Activated CD4-positive, alpha-beta T cell treated with anti-CD3 and anti-CD28 coated beads, Interleukin-2, amount 10 ng/mL, durations not matched to agents 24 days and 14 days (primary cell): Measurements from ENCODE around the gene TMEM259. TPM values are rescaled to one million over a fixed set of nuclear protein-coding genes. Genes with fewer than 3 reads are reported as not detected.
A peak's percentile ranks its signal among the peaks of the same experiment; 100 is the strongest.

Source experiments
- DNase-seq: peaks from one replicate; pipeline ENCODE4 v3.0.0; 2022
- H3K27ac Mint-ChIP-seq: one replicate; pipeline ENCODE4 v1.8.0; 2022; ENCODE audit warnings: mild to moderate bottlenecking, mixed read lengths
- H3K27me3 Mint-ChIP-seq: one replicate; pipeline ENCODE4 v1.8.0; 2022; ENCODE audit warnings: mixed read lengths
- H3K36me3 Mint-ChIP-seq: one replicate; pipeline ENCODE4 v1.8.0; 2022; ENCODE audit warnings: low read depth, mild to moderate bottlenecking, mixed read lengths
- H3K4me1 Mint-ChIP-seq: one replicate; pipeline ENCODE4 v1.8.0; 2021; ENCODE audit warnings: mixed read lengths
- H3K4me3 Mint-ChIP-seq: one replicate; pipeline ENCODE4 v1.8.0; 2022; ENCODE audit warnings: mild to moderate bottlenecking, moderate library complexity, mixed read lengths
- H3K9me3 Mint-ChIP-seq: one replicate; pipeline ENCODE4 v1.8.0; 2021; ENCODE audit warnings: mixed read lengths
- intact Hi-C: fragments of 100-400 bp; cut with micrococcal nuclease; formaldehyde crosslinking; loops from one replicate; pipeline ENCODE4 v1.15.1; 2023
- total RNA-seq: library from RNA; stranded (reverse); gene quantifications from 2 replicates; pipeline ENCODE4 v1.2.3, GENCODE V29; 2022

The TMEM259 gene
- total RNA-seq, 1 donor from 2014 or later: 156 TPM

- Mint-ChIP-seq H3K27ac (no peak overlapping the region), H3K4me3 (no peak overlapping the region), H3K36me3 (peaks cover 28% of the 10 kb centered on the region), H3K4me1 (peaks cover 2% of the 10 kb centered on the region), H3K27me3 (peaks cover 1% of the 10 kb centered on the region), H3K9me3 (no peaks in the 10 kb centered on the region)
- peak; percentile 82 for DNase-seq
- intact Hi-C loops: no loop called here
Measured at GRCh38 chr19:991174-991931, 29.6 kb downstream of the TMEM259 start.

- Mint-ChIP-seq H3K4me3 (no peak overlapping the region), H3K27ac (no peak overlapping the region), H3K4me1 (no peaks in the 10 kb centered on the region), H3K36me3 (peaks cover 26% of the 10 kb centered on the region), H3K9me3 (no peaks in the 10 kb centered on the region), H3K27me3 (no peaks in the 10 kb centered on the region)
- intact Hi-C loops: no loop called here
- DNase-seq: no peak
Measured at GRCh38 chr19:990746-991145, 30.2 kb downstream of the TMEM259 start.

- Mint-ChIP-seq H3K4me1 (peaks cover 4% of the 10 kb centered on the region), H3K27ac (no peak overlapping the region)
Measured at GRCh38 chr19:990119-990571, 30.8 kb downstream of the TMEM259 start.

GRCh38 chr19:989381-990081 is 31.4 kb downstream of the TMEM259 start:
- H3K9me3 Mint-ChIP-seq: no peaks in the 10 kb centered on the region
- peaks cover 29% of the 10 kb centered on the region for H3K36me3 Mint-ChIP-seq
- no peak overlapping the region for H3K4me3 Mint-ChIP-seq
- peaks cover 9% of the 10 kb centered on the region for H3K4me1 Mint-ChIP-seq
- DNase-seq: no peak
- intact Hi-C loops: no loop called here
- no peaks in the 10 kb centered on the region for H3K27me3 Mint-ChIP-seq
- no peak overlapping the region for H3K27ac Mint-ChIP-seq

More at GRCh38 chr19:990119-990571, 30.8 kb downstream of the TMEM259 start:
- H3K27me3 Mint-ChIP-seq: no peaks in the 10 kb centered on the region
- H3K36me3 Mint-ChIP-seq: peaks cover 26% of the 10 kb centered on the region
- H3K4me3 Mint-ChIP-seq: no peak overlapping the region
- intact Hi-C loops: no loop called here
- no peaks in the 10 kb centered on the region for H3K9me3 Mint-ChIP-seq
- no peak for DNase-seq

GRCh38 chr19:988510-988909 is 32.4 kb downstream of the TMEM259 start:
- Mint-ChIP-seq H3K27me3 (no peaks in the 10 kb centered on the region), H3K36me3 (peaks cover 29% of the 10 kb centered on the region), H3K27ac (no peak overlapping the region), H3K9me3 (no peaks in the 10 kb centered on the region), H3K4me1 (peaks cover 10% of the 10 kb centered on the region), H3K4me3 (no peak overlapping the region)
- DNase-seq: no peak
- intact Hi-C loops: no loop called here

GRCh38 chr19:988081-988480 is 32.8 kb downstream of the TMEM259 start:
- no peak for DNase-seq
- H3K27ac Mint-ChIP-seq: no peak overlapping the region
- no peaks in the 10 kb centered on the region for H3K9me3 Mint-ChIP-seq
- H3K27me3 Mint-ChIP-seq: no peaks in the 10 kb centered on the region
- H3K36me3 Mint-ChIP-seq: peaks cover 26% of the 10 kb centered on the region
- peaks cover 10% of the 10 kb centered on the region for H3K4me1 Mint-ChIP-seq
- H3K4me3 Mint-ChIP-seq: no peak overlapping the region
- intact Hi-C loops: no loop called here

GRCh38 chr19:986083-986482 is 34.8 kb downstream of the TMEM259 start:
- H3K9me3 Mint-ChIP-seq: no peaks in the 10 kb centered on the region
- intact Hi-C loops: no loop called here
- H3K27ac Mint-ChIP-seq: no peak overlapping the region

GRCh38 chr19:984165-984967 is 36.6 kb downstream of the TMEM259 start, which contains the start of gene WDR18:
WDR18 (plus strand) TSS chr19:984345; CDS start chr19:984354, 9 bp downstream.
- intact Hi-C loops: loop anchor here (1.0 kb wide), 1 partner anchor 59 kb away; no protein-coding TSS in a partner anchor

More at GRCh38 chr19:986083-986482, 34.8 kb downstream of the TMEM259 start:
- no peak for DNase-seq
- H3K36me3 Mint-ChIP-seq: peaks cover 25% of the 10 kb centered on the region
- no peaks in the 10 kb centered on the region for H3K27me3 Mint-ChIP-seq
- peaks cover 10% of the 10 kb centered on the region for H3K4me1 Mint-ChIP-seq
- H3K4me3 Mint-ChIP-seq: peak overlapping the region; percentile 98

GRCh38 chr19:982567-983170 is 38.3 kb downstream of the TMEM259 start:
- Mint-ChIP-seq H3K4me1 (peaks cover 10% of the 10 kb centered on the region), H3K4me3 (no peak overlapping the region), H3K27me3 (no peaks in the 10 kb centered on the region), H3K36me3 (peaks cover 13% of the 10 kb centered on the region), H3K9me3 (no peaks in the 10 kb centered on the region), H3K27ac (no peak overlapping the region)
- intact Hi-C loops: loop anchor here (1.0 to 2.0 kb wide), 2 partner anchors 61 to 120 kb away; no protein-coding TSS in a partner anchor
- peak; percentile 95 for DNase-seq

More at GRCh38 chr19:984165-984967, 36.6 kb downstream of the TMEM259 start, which contains the start of gene WDR18:
- H3K27ac Mint-ChIP-seq: peak within 1 kb of the TSS; percentile 94
- DNase-seq: peak; percentile 98
- peaks cover 10% of the 10 kb centered on the region for H3K4me1 Mint-ChIP-seq
- H3K27me3 Mint-ChIP-seq: no peaks in the 10 kb centered on the region
- peak within 1 kb of the TSS; percentile 98 for H3K4me3 Mint-ChIP-seq
- peaks cover 19% of the 10 kb centered on the region for H3K36me3 Mint-ChIP-seq
- H3K9me3 Mint-ChIP-seq: no peaks in the 10 kb centered on the region

GRCh38 chr19:980133-980998 is 40.6 kb downstream of the TMEM259 start:
- Mint-ChIP-seq H3K4me3 (no peak overlapping the region), H3K4me1 (peaks cover 7% of the 10 kb centered on the region), H3K9me3 (no peaks in the 10 kb centered on the region), H3K36me3 (peaks cover 6% of the 10 kb centered on the region), H3K27me3 (no peaks in the 10 kb centered on the region), H3K27ac (no peak overlapping the region)
- no peak for DNase-seq
- intact Hi-C loops: no loop called here

GRCh38 chr19:979318-979741 is 41.6 kb downstream of the TMEM259 start:
- no peaks in the 10 kb centered on the region for H3K27me3 Mint-ChIP-seq

GRCh38 chr19:977058-977464 is 43.9 kb downstream of the TMEM259 start:
- H3K4me1 Mint-ChIP-seq: no peaks in the 10 kb centered on the region
- peaks cover 4% of the 10 kb centered on the region for H3K36me3 Mint-ChIP-seq
- no peak overlapping the region for H3K4me3 Mint-ChIP-seq
- intact Hi-C loops: no loop called here
- no peaks in the 10 kb centered on the region for H3K9me3 Mint-ChIP-seq
- no peak overlapping the region for H3K27ac Mint-ChIP-seq
- H3K27me3 Mint-ChIP-seq: no peaks in the 10 kb centered on the region
- DNase-seq: no peak

More at GRCh38 chr19:979318-979741, 41.6 kb downstream of the TMEM259 start:
- Mint-ChIP-seq H3K4me1 (peaks cover 1% of the 10 kb centered on the region), H3K36me3 (peaks cover 2% of the 10 kb centered on the region), H3K4me3 (no peak overlapping the region), H3K9me3 (no peaks in the 10 kb centered on the region), H3K27ac (no peak overlapping the region)
- no peak for DNase-seq
- intact Hi-C loops: no loop called here
